ENCODE measurements around the gene STBD1.
"Not testable (repeated sequence)": the region's sequence is repeated elsewhere in the genome, so short reads cannot be mapped to it uniquely, and the experiment has no call there.

The STBD1 gene

DNA sequence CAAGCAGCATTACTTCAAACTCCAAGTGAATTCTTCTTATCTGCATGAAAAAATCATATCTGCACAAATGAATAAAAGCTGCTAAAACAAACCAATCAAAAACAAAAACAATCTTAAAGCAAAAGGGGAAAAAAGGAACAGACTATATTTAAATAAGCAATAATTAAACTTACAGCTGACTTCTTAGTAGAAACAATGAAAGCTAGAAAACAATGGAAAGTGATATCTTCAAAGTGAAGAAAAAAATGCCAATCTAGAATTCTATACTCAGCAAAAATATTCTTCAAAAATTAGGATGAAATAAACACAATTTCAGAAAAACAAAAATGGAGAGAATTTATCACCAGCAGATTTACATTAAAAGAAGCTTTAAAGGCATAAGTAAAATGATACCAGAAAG, 20.0 kb downstream of the STBD1 start:
- DNase-seq: peak in 1 of 2 experiments; percentile 14

DNA sequence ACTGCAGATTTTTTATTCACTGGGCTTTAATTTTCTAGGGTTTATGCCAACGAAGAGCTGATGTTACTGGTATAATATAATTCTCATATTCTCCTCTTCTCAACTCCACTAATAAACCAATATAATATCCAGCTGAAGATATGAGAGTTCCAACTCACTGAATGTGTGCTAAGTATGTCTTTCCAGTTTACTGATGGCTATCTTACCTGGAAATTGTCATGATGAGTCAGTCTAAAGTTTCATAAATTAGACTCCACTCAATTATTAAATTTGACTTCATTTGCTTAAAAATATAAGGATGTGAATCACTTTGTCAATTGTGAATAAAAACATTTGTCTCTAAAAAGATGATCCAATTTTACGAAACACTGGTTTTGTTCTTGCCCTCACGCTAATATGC, 28.4 kb downstream of the STBD1 start:
- DNase-seq: no peak

DNA sequence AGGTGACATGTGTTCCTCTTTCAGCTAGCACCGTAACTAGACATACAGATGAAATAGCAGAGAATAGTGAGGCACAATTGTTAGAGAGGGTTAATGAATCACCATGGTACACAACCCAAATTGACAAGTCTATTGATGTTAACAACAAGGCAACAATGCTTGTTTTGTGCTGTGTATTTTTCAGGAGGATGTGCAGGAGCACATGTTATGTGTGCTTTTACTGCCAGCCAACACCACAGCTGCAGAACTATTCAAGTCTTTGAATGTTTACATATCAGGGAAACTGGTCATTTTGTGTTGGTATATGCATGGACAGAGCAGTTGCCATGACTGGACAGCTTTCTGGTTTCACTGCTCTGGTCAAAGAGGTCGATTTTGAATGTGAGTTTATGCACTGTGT, 32.8 kb downstream of the STBD1 start:
- DNase-seq: no peak

GRCh38 chr4:76341063-76341462, 34.5 kb downstream of the STBD1 start:
- peak; percentile 14 to 36 for DNase-seq

- DNase-seq: no peak
Measured at GRCh38 chr4:76342191-76342590, 35.7 kb downstream of the STBD1 start.

DNA sequence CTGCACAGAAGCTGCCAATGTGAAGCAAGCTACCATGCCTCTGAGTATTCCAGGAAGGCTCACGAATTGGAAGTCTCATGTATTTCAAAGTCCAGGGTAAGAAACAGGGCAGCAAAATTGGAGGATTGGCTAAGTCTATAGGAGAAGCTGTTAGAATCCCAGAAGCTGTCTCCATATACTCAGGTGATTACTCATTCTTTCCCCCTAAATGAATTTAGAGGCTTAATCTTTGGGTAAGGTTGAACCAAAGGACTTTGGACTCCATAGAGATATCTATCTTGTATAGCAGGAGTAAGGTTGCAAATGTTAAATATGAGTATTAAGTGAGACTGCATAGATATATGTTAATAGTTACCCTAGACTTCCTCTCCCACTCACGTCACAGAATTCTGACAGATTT, 36.3 kb downstream of the STBD1 start:
- no peak for DNase-seq

- no peak for DNase-seq
Measured at GRCh38 chr4:76354517-76355473, 48.3 kb downstream of the STBD1 start.

GRCh38 chr4:76357981-76358380, 51.4 kb downstream of the STBD1 start:
- DNase-seq: no peak

DNA sequence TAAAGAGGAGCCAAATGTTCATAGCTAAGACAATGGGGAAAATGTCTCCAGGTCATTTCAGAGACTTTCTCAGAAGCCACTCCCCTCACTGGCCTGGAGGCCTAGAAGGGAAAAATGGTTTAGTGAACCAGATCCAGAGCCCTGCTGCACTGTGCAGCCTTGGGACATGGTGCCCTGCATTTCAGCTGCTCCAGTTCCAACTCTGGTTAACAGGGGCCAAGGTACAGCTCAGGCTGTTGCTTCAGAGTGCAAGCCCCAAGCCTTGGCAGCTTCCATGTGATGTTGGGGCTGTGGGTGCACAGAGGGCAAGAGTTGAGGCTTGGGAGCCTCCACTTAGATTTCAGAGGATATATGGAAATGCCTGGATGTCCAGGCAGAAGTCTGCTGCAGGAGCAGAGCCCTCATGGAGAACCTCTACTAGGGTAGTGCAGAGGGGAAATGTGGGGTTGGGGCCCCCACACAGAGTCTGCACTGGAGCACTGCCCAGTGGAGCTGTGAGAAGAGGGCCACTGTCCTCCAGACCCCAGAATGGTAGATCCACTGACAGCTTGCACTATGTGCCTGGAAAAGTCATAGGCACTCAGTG, 53.4 kb downstream of the STBD1 start:
- not testable (repeated sequence) for DNase-seq

All from AML-193 (cell line).